GM23338 (cell line): Measurements from ENCODE around the gene CACNB1. TPM values are rescaled to one million over a fixed set of nuclear protein-coding genes. Genes with fewer than 3 reads are reported as not detected.

Experiments used
- ATAC-seq: fragments of 200-7000 bp; cut with Tn5 transposase; 3 replicates; pipeline ENCODE4 v1.9.1; 2020
- DNase-seq: peaks from one replicate; pipeline ENCODE4 v3.0.0-alpha.2; 2015; ENCODE audit warnings: low spot score
- H2AFZ ChIP-seq: fragments of 200-600 bp; sonication (generic); 2 replicates; pipeline ENCODE4 v1.8.0; 2016; ENCODE audit warnings: antibody characterized with exemption, mild to moderate bottlenecking, moderate library complexity
- H3F3A ChIP-seq: fragments of 200-600 bp; sonication (generic); replicated peaks from 2 replicates; pipeline ENCODE4 v1.8.0; 2017; ENCODE audit warnings: antibody characterized with exemption, mixed run types, low read depth
- H3K27ac ChIP-seq: fragments of 200-600 bp; sonication (generic); 2 replicates; pipeline ENCODE4 v1.6.1; 2016; ENCODE audit warnings: low read depth
- H3K27me3 ChIP-seq: fragments of 200-600 bp; sonication (generic); 2 replicates; pipeline ENCODE4 v1.8.0; 2016; ENCODE audit warnings: mild to moderate bottlenecking, mixed run types, moderate library complexity; ENCODE audit not compliant: insufficient read depth
- H3K36me3 ChIP-seq: fragments of 200-600 bp; sonication (generic); 2 replicates; pipeline ENCODE4 v1.8.0; 2016; ENCODE audit warnings: mild to moderate bottlenecking; ENCODE audit not compliant: insufficient read depth
- H3K4me1 ChIP-seq: fragments of 200-600 bp; sonication (generic); 2 replicates; pipeline ENCODE4 v1.8.0; 2016; ENCODE audit warnings: mild to moderate bottlenecking, moderate library complexity; ENCODE audit not compliant: insufficient read depth
- H3K4me2 ChIP-seq: fragments of 200-600 bp; sonication (generic); 2 replicates; pipeline ENCODE4 v1.7.1; 2017; ENCODE audit warnings: mixed run types
- H3K4me3 ChIP-seq: fragments of 200-600 bp; sonication (generic); 2 replicates; pipeline ENCODE4 v1.6.1; 2016; ENCODE audit warnings: mixed run types
- H3K79me2 ChIP-seq: fragments of 200-600 bp; sonication (generic); replicated peaks from 2 replicates; pipeline ENCODE4 v1.8.0; 2017; ENCODE audit warnings: mild to moderate bottlenecking; ENCODE audit not compliant: insufficient read depth
- H3K9me2 ChIP-seq: fragments of 200-600 bp; sonication (generic); 2 replicates; pipeline ENCODE4 v1.8.0; 2017; ENCODE audit not compliant: insufficient read depth
- H4K20me1 ChIP-seq: fragments of 200-600 bp; sonication (generic); replicated peaks from 2 replicates; pipeline ENCODE4 v1.8.0; 2017; ENCODE audit warnings: mild to moderate bottlenecking; ENCODE audit not compliant: insufficient read depth
- H3K27ac Mint-ChIP-seq: 2 replicates; pipeline ENCODE4 v1.8.0; 2020; ENCODE audit warnings: inconsistent platforms, mild to moderate bottlenecking, moderate library complexity, mixed read lengths
- H3K27me3 Mint-ChIP-seq: 3 replicates; pipeline ENCODE4 v1.8.0; 2022; ENCODE audit warnings: low read depth, mild to moderate bottlenecking, moderate library complexity, mixed read lengths, inconsistent platforms; ENCODE audit not compliant: insufficient read depth, poor library complexity
- H3K36me3 Mint-ChIP-seq: 3 replicates; pipeline ENCODE4 v1.8.0; 2021; ENCODE audit warnings: low read depth, mild to moderate bottlenecking, inconsistent platforms, moderate library complexity, mixed read lengths
- H3K4me1 Mint-ChIP-seq: 3 replicates; pipeline ENCODE4 v1.8.0; 2020; ENCODE audit warnings: mild to moderate bottlenecking, inconsistent platforms, mixed read lengths
- H3K4me3 Mint-ChIP-seq: 3 replicates; pipeline ENCODE4 v1.8.0; 2021; ENCODE audit warnings: moderate library complexity, mild to moderate bottlenecking, inconsistent platforms, mixed read lengths
- H3K9me3 Mint-ChIP-seq: 3 replicates; pipeline ENCODE4 v1.8.0; 2020; ENCODE audit warnings: moderate library complexity, mild to moderate bottlenecking, inconsistent platforms, mixed read lengths
- CREB1 ChIP-seq: fragments of 250-450 bp; sonication (Bioruptor Pico); IDR thresholded peaks from 2 replicates; pipeline ENCODE4 v1.5.0; 2020; ENCODE audit warnings: low read depth, mild to moderate bottlenecking, moderate library complexity
- CTCF ChIP-seq, 2 experiments: fragments of 200-600 bp in 1 of 2; sonication (generic) in 1 of 2; conservative IDR thresholded peaks; 2 replicates each; pipeline versions ENCODE4 v1.5.1 to v1.6.1; 2016 to 2017; ENCODE audit warnings: antibody characterized with exemption in 2 of 2, low read depth in 2 of 2, mild to moderate bottlenecking in 2 of 2, moderate library complexity in 1 of 2
- ETS1 ChIP-seq: IDR thresholded peaks from 2 replicates; pipeline ENCODE4 v1.6.1; 2016; ENCODE audit warnings: antibody characterized with exemption
- EZH2 ChIP-seq: fragments of 200-600 bp; sonication (generic); IDR thresholded peaks from one replicate; pipeline ENCODE4 v1.8.0; 2017; ENCODE audit warnings: antibody characterized with exemption, mild to moderate bottlenecking, low read depth; ENCODE audit not compliant: unreplicated experiment
- EZH2phosphoT487 ChIP-seq: fragments of 200-600 bp; sonication (generic); IDR thresholded peaks from one replicate; pipeline ENCODE4 v1.8.1; 2018; ENCODE audit warnings: antibody characterized with exemption; ENCODE audit not compliant: unreplicated experiment
- JUNB ChIP-seq: IDR thresholded peaks from one replicate; pipeline ENCODE4 v1.6.1; 2016; ENCODE audit warnings: antibody characterized with exemption; ENCODE audit not compliant: unreplicated experiment
- POLR2AphosphoS5 ChIP-seq: IDR thresholded peaks from 2 replicates; pipeline ENCODE4 v1.6.1; 2016; ENCODE audit warnings: antibody characterized with exemption, low read depth
- ZNF114 ChIP-seq: fragments of 250-450 bp; sonication (Bioruptor Pico); IDR thresholded peaks from 2 replicates; pipeline ENCODE4 v1.5.0; 2020; ENCODE audit warnings: mild to moderate bottlenecking, moderate library complexity
- ZNF331 ChIP-seq: fragments of 250-450 bp; sonication (Bioruptor Pico); IDR thresholded peaks from 2 replicates; pipeline ENCODE4 v1.5.0; 2020; ENCODE audit warnings: low read depth, mild to moderate bottlenecking, moderate library complexity
- ZNF462 ChIP-seq: fragments of 250-450 bp; sonication (Bioruptor Pico); IDR thresholded peaks from 2 replicates; pipeline ENCODE4 v1.5.0; 2020; ENCODE audit warnings: mild to moderate bottlenecking, moderate library complexity
- polyA plus RNA-seq: library from polyadenylated mRNA; unstranded; fragments of >200 nt; fragmentation: Nextera tagmentation; extraction: Ambion mirVana; gene quantifications from 2 replicates; pipeline ENCODE4 v1.2.1, GENCODE V29; 2016
- total RNA-seq: library from RNA; depleted of rRNA; stranded (reverse); fragments of >200 nt; shearing (Covaris generic); gene quantifications from 2 replicates; pipeline ENCODE4 v1.2.3, GENCODE V29; 2014
- TF ChIP-seq, protein P1 (sequence below): IDR thresholded peaks from one replicate; pipeline ENCODE4 v1.6.1; 2018; ENCODE audit warnings: antibody characterized with exemption; ENCODE audit not compliant: unreplicated experiment

CACNB1 gene
- total and polyA plus RNA-seq, 2 experiments from 2014 or later, result 8.4 to 13.1 TPM

DNA sequence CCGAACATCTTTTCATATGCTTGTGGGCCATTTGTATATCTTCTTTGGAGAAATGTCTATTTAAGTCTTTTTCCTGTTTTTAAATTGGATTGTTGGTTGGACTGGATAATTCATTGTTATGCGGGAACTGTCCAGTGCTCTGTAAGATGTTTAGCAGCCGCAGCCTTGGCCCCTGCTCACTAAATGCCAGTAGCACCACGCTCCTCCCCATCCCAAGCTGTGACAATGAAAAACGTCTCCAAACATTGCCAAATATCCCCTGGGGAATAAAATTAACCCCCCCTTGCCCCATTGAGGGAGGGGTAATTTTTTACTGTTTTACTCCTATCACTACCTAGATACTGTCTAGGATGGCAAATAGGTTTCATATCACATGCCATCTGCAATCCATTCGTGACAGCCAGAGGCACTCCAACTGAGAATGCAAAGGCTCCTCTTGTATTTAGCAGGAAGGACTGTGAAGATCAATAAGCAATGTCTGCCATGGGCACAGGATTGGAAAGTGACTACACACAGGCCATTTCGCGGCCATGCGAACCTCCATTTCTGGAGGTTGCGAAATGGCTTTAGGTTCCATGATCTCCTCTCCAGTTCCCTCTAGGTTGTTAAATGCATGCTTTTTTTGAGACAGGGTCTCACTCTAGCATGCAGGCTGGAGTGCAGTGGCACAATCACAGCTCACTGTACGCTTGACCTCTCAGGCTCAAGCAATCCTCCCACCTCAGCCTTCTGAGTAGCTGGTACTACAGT lies 55.4 kb downstream of the CACNB1 start:
- H4K20me1 ChIP-seq, result no peaks in the 10 kb centered on the region
- H3K9me2 ChIP-seq, result no peaks in the 10 kb centered on the region
- no peaks in the 10 kb centered on the region for H3K36me3 ChIP-seq
- H3K4me3 ChIP-seq, result no peak overlapping the region
- no peak for TF ChIP-seq CTCF (conservative IDR thresholded peaks at IDR 0.05; ENCODE audit: low read depth in 2 of 2)
- no peak for TF ChIP-seq EZH2
- TF ChIP-seq ETS1, result no peak
- TF ChIP-seq ZNF331 (CRISPR knock-in tag), result no peak
- TF ChIP-seq EZH2phosphoT487, result no peak
- no peak for TF ChIP-seq JUNB
- TF ChIP-seq ZNF462 (CRISPR knock-in tag), result no peak
- TF ChIP-seq CREB1, result no peak
- TF ChIP-seq ZNF114 (CRISPR knock-in tag), result no peak
- TF ChIP-seq POLR2AphosphoS5, result no peak
- TF ChIP-seq, protein P1, sequence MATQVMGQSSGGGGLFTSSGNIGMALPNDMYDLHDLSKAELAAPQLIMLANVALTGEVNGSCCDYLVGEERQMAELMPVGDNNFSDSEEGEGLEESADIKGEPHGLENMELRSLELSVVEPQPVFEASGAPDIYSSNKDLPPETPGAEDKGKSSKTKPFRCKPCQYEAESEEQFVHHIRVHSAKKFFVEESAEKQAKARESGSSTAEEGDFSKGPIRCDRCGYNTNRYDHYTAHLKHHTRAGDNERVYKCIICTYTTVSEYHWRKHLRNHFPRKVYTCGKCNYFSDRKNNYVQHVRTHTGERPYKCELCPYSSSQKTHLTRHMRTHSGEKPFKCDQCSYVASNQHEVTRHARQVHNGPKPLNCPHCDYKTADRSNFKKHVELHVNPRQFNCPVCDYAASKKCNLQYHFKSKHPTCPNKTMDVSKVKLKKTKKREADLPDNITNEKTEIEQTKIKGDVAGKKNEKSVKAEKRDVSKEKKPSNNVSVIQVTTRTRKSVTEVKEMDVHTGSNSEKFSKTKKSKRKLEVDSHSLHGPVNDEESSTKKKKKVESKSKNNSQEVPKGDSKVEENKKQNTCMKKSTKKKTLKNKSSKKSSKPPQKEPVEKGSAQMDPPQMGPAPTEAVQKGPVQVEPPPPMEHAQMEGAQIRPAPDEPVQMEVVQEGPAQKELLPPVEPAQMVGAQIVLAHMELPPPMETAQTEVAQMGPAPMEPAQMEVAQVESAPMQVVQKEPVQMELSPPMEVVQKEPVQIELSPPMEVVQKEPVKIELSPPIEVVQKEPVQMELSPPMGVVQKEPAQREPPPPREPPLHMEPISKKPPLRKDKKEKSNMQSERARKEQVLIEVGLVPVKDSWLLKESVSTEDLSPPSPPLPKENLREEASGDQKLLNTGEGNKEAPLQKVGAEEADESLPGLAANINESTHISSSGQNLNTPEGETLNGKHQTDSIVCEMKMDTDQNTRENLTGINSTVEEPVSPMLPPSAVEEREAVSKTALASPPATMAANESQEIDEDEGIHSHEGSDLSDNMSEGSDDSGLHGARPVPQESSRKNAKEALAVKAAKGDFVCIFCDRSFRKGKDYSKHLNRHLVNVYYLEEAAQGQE, result no peak
- no peaks in the 10 kb centered on the region; the same call in 2 of the 3 replicates for H3K4me1 Mint-ChIP-seq
- H3K27me3 Mint-ChIP-seq, result peaks cover 3% of the 10 kb centered on the region
- no peaks in the 10 kb centered on the region for H3K36me3 Mint-ChIP-seq
- H2AFZ ChIP-seq, result no peak overlapping the region
- H3F3A ChIP-seq, result no peaks in the 10 kb centered on the region
- ATAC-seq (no peak), DNase-seq (no peak)
- no peaks in the 10 kb centered on the region for H3K4me1 ChIP-seq
- H3K79me2 ChIP-seq, result no peaks in the 10 kb centered on the region
- no peak overlapping the region for H3K4me3 Mint-ChIP-seq
- H3K9me3 Mint-ChIP-seq, result no peaks in the 10 kb centered on the region
- no peak overlapping the region for H3K27ac Mint-ChIP-seq
- no peaks in the 10 kb centered on the region for H3K27me3 ChIP-seq
- no peak overlapping the region for H3K27ac ChIP-seq
- no peak overlapping the region for H3K4me2 ChIP-seq
